HCT116 (cell line): ENCODE results near the gene RAPGEFL1. TPM values are rescaled to one million over a fixed set of nuclear protein-coding genes. Genes with fewer than 3 reads are reported as not detected.
"Not testable (repeated sequence)": the region's sequence is repeated elsewhere in the genome, so short reads cannot be mapped to it uniquely, and the experiment has no call there.

ENCODE experiments used
- ATAC-seq: fragments of 200-7000 bp; cut with Tn5 transposase; 2 replicates; pipeline ENCODE4 v1.9.1; 2020; ENCODE audit warnings: mild to moderate bottlenecking, moderate library complexity
- BruUV-seq: library from RNA; stranded (reverse); fragments of 400-500 nt; replicated peaks from 2 replicates; lab custom pipeline; 2021; lab: Mats Ljungman, UMichigan
- CTCF ChIA-PET: fragments of 300-600 bp; sonication (Branson Sonifier 250); formaldehyde crosslinking; loops from one replicate; lab custom pipeline; 2021; ENCODE audit warnings: antibody characterized with exemption; lab: Charles Lee
- POLR2A ChIA-PET: fragments of 300-600, 350-600 bp; sonication (Branson Sonifier 250); formaldehyde crosslinking; loops from one replicate; lab custom pipeline; 2021; ENCODE audit warnings: antibody characterized with exemption; lab: Charles Lee
- RAD21 ChIA-PET, 2 experiments: fragments of 300-600 bp; sonication (Branson Sonifier 250); formaldehyde crosslinking; loops; one replicate each; lab custom pipeline; 2023; ENCODE audit warnings: low total read pairs in 2 of 2; ENCODE audit not compliant: uncharacterized antibody in 2 of 2, unreplicated experiment in 2 of 2, low non-redundant PET in 1 of 2; lab: Charles Lee
- DNase-seq: peaks from one replicate; pipeline ENCODE4 v3.0.0-alpha.2; 2010; ENCODE audit warnings: low read depth, low spot score
- H2AFZ ChIP-seq: fragments of 200-600 bp; shearing (Covaris generic), sonication (generic); 2 replicates; pipeline ENCODE4 v1.6.1; 2017; ENCODE audit warnings: low read depth, mixed run types, mixed read lengths, antibody characterized with exemption, low read length; ENCODE audit not compliant: poor library complexity, severe bottlenecking
- H3K27ac ChIP-seq: 2 replicates; pipeline ENCODE4 v1.5.1; 2012; ENCODE audit warnings: low read depth, low read length
- H3K27me3 ChIP-seq: fragments of 200-600 bp; sonication (generic); 2 replicates; pipeline ENCODE4 v1.6.1; 2016; ENCODE audit warnings: mixed run types, low read length, mixed read lengths; ENCODE audit not compliant: insufficient read depth
- H3K36me3 ChIP-seq, 2 experiments: fragments of 200-500 bp in 1 of 2; fragments of 200-600 bp in 1 of 2; sonication (Bioruptor generic) in 1 of 2; sonication (generic) in 1 of 2; 2 replicates each; pipeline versions ENCODE4 v1.5.1 to v1.6.1; 2014 to 2016; ENCODE audit warnings: low read length in 2 of 2, inconsistent platforms in 1 of 2, mixed read lengths in 1 of 2, mixed run types in 1 of 2; ENCODE audit not compliant: insufficient read depth in 2 of 2, control insufficient read depth in 1 of 2
- H3K4me1 ChIP-seq, 2 experiments: fragments of 200-600 bp in 1 of 2; sonication (generic) in 1 of 2; 2 replicates each; pipeline versions ENCODE4 v1.5.1 to v1.6.1; 2012 to 2017; ENCODE audit warnings: low read length in 2 of 2, inconsistent platforms in 1 of 2, mild to moderate bottlenecking in 1 of 2, mixed read lengths in 1 of 2, mixed run types in 1 of 2, moderate library complexity in 1 of 2; ENCODE audit not compliant: insufficient read depth in 2 of 2, control insufficient read depth in 1 of 2
- H3K4me2 ChIP-seq: fragments of 200-600 bp; sonication (generic); 2 replicates; pipeline ENCODE4 v1.6.1; 2017; ENCODE audit warnings: mixed run types, low read length, mixed read lengths
- H3K4me3 ChIP-seq, 2 experiments: fragments of 200-600 bp in 1 of 2; sonication (generic) in 1 of 2; replicated peaks in 1 of 2; 2 replicates each; pipeline ENCODE4 v1.5.1; 2011 to 2016; ENCODE audit warnings: low read length in 2 of 2, control low read depth in 1 of 2, low read depth in 1 of 2, mild to moderate bottlenecking in 1 of 2, mixed read lengths in 1 of 2, mixed run types in 1 of 2
- H3K79me2 ChIP-seq: fragments of 200-600 bp; sonication (generic); 2 replicates; pipeline ENCODE4 v1.6.1; 2017; ENCODE audit warnings: mild to moderate bottlenecking, mixed run types, low read length, moderate library complexity, mixed read lengths; ENCODE audit not compliant: insufficient read depth
- H3K9ac ChIP-seq: fragments of 200-600 bp; sonication (generic); 2 replicates; pipeline ENCODE4 v1.6.1; 2016; ENCODE audit warnings: low read length, mixed read lengths
- H3K9me2 ChIP-seq: fragments of 200-600 bp; sonication (generic), shearing (Covaris generic); 2 replicates; pipeline ENCODE4 v1.6.1; 2017; ENCODE audit warnings: mixed run types, mild to moderate bottlenecking, moderate library complexity; ENCODE audit not compliant: insufficient read depth
- H3K9me3 ChIP-seq, 2 experiments: fragments of 200-500 bp in 1 of 2; fragments of 200-600 bp in 1 of 2; sonication (Bioruptor generic) in 1 of 2; sonication (generic) in 1 of 2; 2 replicates each; pipeline ENCODE4 v1.6.1; 2014 to 2017; ENCODE audit warnings: low read length in 2 of 2, mixed read lengths in 2 of 2, inconsistent platforms in 1 of 2, low read depth in 1 of 2, mild to moderate bottlenecking in 1 of 2, mixed run types in 1 of 2, moderate library complexity in 1 of 2; ENCODE audit not compliant: control insufficient read depth in 1 of 2, insufficient read depth in 1 of 2
- H4K20me1 ChIP-seq: fragments of 200-600 bp; sonication (generic), shearing (Covaris generic); 2 replicates; pipeline ENCODE4 v1.6.1; 2017; ENCODE audit warnings: mixed run types, mild to moderate bottlenecking, moderate library complexity; ENCODE audit not compliant: insufficient read depth
- CBX3 ChIP-seq: IDR thresholded peaks from 2 replicates; pipeline ENCODE4 v1.6.1; 2012; ENCODE audit warnings: low read depth
- CEBPB ChIP-seq: IDR thresholded peaks from 2 replicates; pipeline ENCODE4 v1.6.1; 2012; ENCODE audit warnings: low read depth
- EGR1 ChIP-seq: IDR thresholded peaks from 2 replicates; pipeline ENCODE4 v1.6.1; 2012; ENCODE audit warnings: low read depth
- ELF1 ChIP-seq: IDR thresholded peaks from 2 replicates; pipeline ENCODE4 v1.6.1; 2012; ENCODE audit warnings: low read depth, borderline replicate concordance
- EZH2 ChIP-seq: fragments of 200-600 bp; sonication (generic); IDR thresholded peaks from 2 replicates; pipeline ENCODE4 v1.6.1; 2017; ENCODE audit warnings: antibody characterized with exemption, mixed run types
- FOSL1 ChIP-seq: IDR thresholded peaks from 2 replicates; pipeline ENCODE4 v1.6.1; 2012; ENCODE audit warnings: low read depth
- JUND ChIP-seq: IDR thresholded peaks from 2 replicates; pipeline ENCODE4 v1.6.1; 2012
- POLR2AphosphoS5 ChIP-seq: IDR thresholded peaks from 2 replicates; pipeline ENCODE4 v1.6.1; 2011; ENCODE audit warnings: mild to moderate bottlenecking, low read depth, low read length, moderate library complexity
- RAD21 ChIP-seq: IDR thresholded peaks from 2 replicates; pipeline ENCODE4 v1.6.1; 2012; ENCODE audit warnings: low read depth, mild to moderate bottlenecking
- SIN3A ChIP-seq: IDR thresholded peaks from 2 replicates; pipeline ENCODE4 v1.6.1; 2012; ENCODE audit warnings: low read depth
- TCF7L2 ChIP-seq: IDR thresholded peaks from 2 replicates; pipeline ENCODE4 v1.7.0; 2011; ENCODE audit warnings: borderline replicate concordance, inconsistent platforms; ENCODE audit not compliant: insufficient read depth, insufficient read length; ENCODE audit errors: extremely low read depth
- YY1 ChIP-seq: IDR thresholded peaks from 2 replicates; pipeline ENCODE4 v1.6.1; 2011; ENCODE audit warnings: low read length, low read depth, moderate library complexity, mild to moderate bottlenecking; ENCODE audit not compliant: insufficient replicate concordance; ENCODE audit errors: extremely low read depth
- ZFX ChIP-seq: fragments of 450-650 bp; IDR thresholded peaks from 2 replicates; pipeline ENCODE4 v1.6.1; 2017
- ZNF274 ChIP-seq: fragments of 200-500 bp; sonication (Bioruptor generic); IDR thresholded peaks from 2 replicates; pipeline ENCODE4 v1.6.1; 2014; ENCODE audit warnings: mild to moderate bottlenecking, low read depth, low read length, inconsistent platforms
- intact Hi-C: fragments of 100-400 bp; cut with micrococcal nuclease; formaldehyde crosslinking; loops from 2 replicates; pipeline ENCODE4 v1.10.0; 2022
- total RNA-seq: library from RNA; stranded (reverse); gene quantifications from one replicate; pipeline ENCODE4 v1.2.1, GENCODE V29; 2021; ENCODE audit not compliant: unreplicated experiment
- TF ChIP-seq, protein P1 (sequence below): IDR thresholded peaks from 2 replicates; pipeline ENCODE4 v1.6.1; 2011; ENCODE audit warnings: mild to moderate bottlenecking, low read length, moderate library complexity; ENCODE audit not compliant: insufficient replicate concordance; ENCODE audit errors: extremely low read depth
- TF ChIP-seq, protein P2 (sequence below): IDR thresholded peaks from 2 replicates; pipeline ENCODE4 v1.6.1; 2012
- TF ChIP-seq, protein P3 (sequence below), 3 experiments: fragments of 200-600 bp in 1 of 3; sonication (generic) in 1 of 3; IDR thresholded peaks in 2 of 3; conservative IDR thresholded peaks in 1 of 3; 2 replicates each; pipeline ENCODE4 v1.5.1; 2012 to 2017; ENCODE audit warnings: low read depth in 2 of 3, low read length in 2 of 3, antibody characterized with exemption in 1 of 3, borderline replicate concordance in 1 of 3, control low read depth in 1 of 3, mild to moderate bottlenecking in 1 of 3, mixed read lengths in 1 of 3, mixed run types in 1 of 3, moderate library complexity in 1 of 3; ENCODE audit not compliant: insufficient read depth in 1 of 3

Gene RAPGEFL1
- total RNA-seq, 1 experiment from 2014 or later, result 9.7 TPM

GRCh38 chr17:40209404-40210093 is 32.3 kb downstream of the RAPGEFL1 start:
- no peak for ATAC-seq
- H3K36me3 ChIP-seq, result no peaks in the 10 kb centered on the region
- H3K4me2 ChIP-seq, result no peak overlapping the region
- H4K20me1 ChIP-seq, result no peaks in the 10 kb centered on the region
- POLR2A ChIA-PET, result interaction anchor here (0.6 to 1.1 kb wide), 2 partner anchors 97 to 109 kb away, joined by 3 read pairs; partner anchors contain the start of gene NR1D1
- no peaks in the 10 kb centered on the region for H3K9me2 ChIP-seq
- DNase-seq, result no peak
- H3K27me3 ChIP-seq, result no peaks in the 10 kb centered on the region
- H3K4me1 ChIP-seq, result peaks cover 9 to 15% of the 10 kb centered on the region in 2 experiments
- TF ChIP-seq RAD21 (no peak), EGR1 (no peak), EZH2 (no peak), SIN3A (no peak), CBX3 (no peak), TCF7L2 (no peak), CEBPB (no peak), ZFX (no peak), YY1 (no peak), JUND (no peak), FOSL1 (no peak), POLR2AphosphoS5 (no peak), ZNF274 (no peak), ELF1 (no peak)
- TF ChIP-seq, protein P1, sequence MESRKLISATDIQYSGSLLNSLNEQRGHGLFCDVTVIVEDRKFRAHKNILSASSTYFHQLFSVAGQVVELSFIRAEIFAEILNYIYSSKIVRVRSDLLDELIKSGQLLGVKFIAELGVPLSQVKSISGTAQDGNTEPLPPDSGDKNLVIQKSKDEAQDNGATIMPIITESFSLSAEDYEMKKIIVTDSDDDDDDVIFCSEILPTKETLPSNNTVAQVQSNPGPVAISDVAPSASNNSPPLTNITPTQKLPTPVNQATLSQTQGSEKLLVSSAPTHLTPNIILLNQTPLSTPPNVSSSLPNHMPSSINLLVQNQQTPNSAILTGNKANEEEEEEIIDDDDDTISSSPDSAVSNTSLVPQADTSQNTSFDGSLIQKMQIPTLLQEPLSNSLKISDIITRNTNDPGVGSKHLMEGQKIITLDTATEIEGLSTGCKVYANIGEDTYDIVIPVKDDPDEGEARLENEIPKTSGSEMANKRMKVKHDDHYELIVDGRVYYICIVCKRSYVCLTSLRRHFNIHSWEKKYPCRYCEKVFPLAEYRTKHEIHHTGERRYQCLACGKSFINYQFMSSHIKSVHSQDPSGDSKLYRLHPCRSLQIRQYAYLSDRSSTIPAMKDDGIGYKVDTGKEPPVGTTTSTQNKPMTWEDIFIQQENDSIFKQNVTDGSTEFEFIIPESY, result no peak
- TF ChIP-seq, protein P2, sequence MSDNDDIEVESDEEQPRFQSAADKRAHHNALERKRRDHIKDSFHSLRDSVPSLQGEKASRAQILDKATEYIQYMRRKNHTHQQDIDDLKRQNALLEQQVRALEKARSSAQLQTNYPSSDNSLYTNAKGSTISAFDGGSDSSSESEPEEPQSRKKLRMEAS, result no peak
- TF ChIP-seq, protein P3, sequence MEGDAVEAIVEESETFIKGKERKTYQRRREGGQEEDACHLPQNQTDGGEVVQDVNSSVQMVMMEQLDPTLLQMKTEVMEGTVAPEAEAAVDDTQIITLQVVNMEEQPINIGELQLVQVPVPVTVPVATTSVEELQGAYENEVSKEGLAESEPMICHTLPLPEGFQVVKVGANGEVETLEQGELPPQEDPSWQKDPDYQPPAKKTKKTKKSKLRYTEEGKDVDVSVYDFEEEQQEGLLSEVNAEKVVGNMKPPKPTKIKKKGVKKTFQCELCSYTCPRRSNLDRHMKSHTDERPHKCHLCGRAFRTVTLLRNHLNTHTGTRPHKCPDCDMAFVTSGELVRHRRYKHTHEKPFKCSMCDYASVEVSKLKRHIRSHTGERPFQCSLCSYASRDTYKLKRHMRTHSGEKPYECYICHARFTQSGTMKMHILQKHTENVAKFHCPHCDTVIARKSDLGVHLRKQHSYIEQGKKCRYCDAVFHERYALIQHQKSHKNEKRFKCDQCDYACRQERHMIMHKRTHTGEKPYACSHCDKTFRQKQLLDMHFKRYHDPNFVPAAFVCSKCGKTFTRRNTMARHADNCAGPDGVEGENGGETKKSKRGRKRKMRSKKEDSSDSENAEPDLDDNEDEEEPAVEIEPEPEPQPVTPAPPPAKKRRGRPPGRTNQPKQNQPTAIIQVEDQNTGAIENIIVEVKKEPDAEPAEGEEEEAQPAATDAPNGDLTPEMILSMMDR (IDR thresholded peaks at IDR 0.05 in 2 of 3, conservative IDR thresholded peaks at IDR 0.05 in 1 of 3; ENCODE audit: borderline replicate concordance in 1 of 3, insufficient read depth in 1 of 3, low read depth in 2 of 3, low read length in 2 of 3), result no peak
- BruUV-seq, result no TSS peak
- intact Hi-C loops, result no loop called here
- H3K27ac ChIP-seq, result no peak overlapping the region
- no peaks in the 10 kb centered on the region for H3K79me2 ChIP-seq
- no peak overlapping the region for H2AFZ ChIP-seq
- H3K9ac ChIP-seq, result no peak overlapping the region
- CTCF ChIA-PET, result interaction anchor here (0.6 kb wide), 1 partner anchor 28 kb away, joined by 4 read pairs; no protein-coding TSS in a partner anchor
- no peak overlapping the region for H3K4me3 ChIP-seq
- RAD21 ChIA-PET, result no interaction called here
- H3K9me3 ChIP-seq, result no peaks in the 10 kb centered on the region

GRCh38 chr17:40213914-40214313 is 36.6 kb downstream of the RAPGEFL1 start:
- H3K4me3 ChIP-seq, H3K27ac ChIP-seq, H3K36me3 ChIP-seq, H3K9me3 ChIP-seq, H3K79me2 ChIP-seq, H3K9ac ChIP-seq, H3K27me3 ChIP-seq, RAD21 ChIA-PET, ATAC-seq, H2AFZ ChIP-seq, H3K9me2 ChIP-seq, DNase-seq, POLR2A ChIA-PET, intact Hi-C loops, BruUV-seq, H4K20me1 ChIP-seq: not testable (repeated sequence)
- Histone ChIP-seq H3K4me1 (peaks cover 9 to 23% of the 10 kb centered on the region in 2 experiments), H3K4me2 (peak overlapping the region; percentile 49)
- CTCF ChIA-PET, result interaction anchor here (0.7 kb wide), 1 partner anchor 101 kb away, joined by 4 read pairs; no protein-coding TSS in a partner anchor
